D721Med (cell line): ENCODE results near the gene NUCB2.
A peak's percentile ranks its signal among the peaks of the same experiment; 100 is the strongest.

ENCODE experiments used
- DNase-seq: peaks from one replicate; pipeline ENCODE4 v3.0.0; 2011; ENCODE audit warnings: low spot score; ENCODE audit not compliant: insufficient read length
- FAIRE-seq: peaks from 2 replicates; lab custom pipeline; 2011; peaks lifted over from hg19 to GRCh38; lab: Jason Lieb, UNC
- TF ChIP-seq, protein P1 (sequence below): IDR thresholded peaks from 2 replicates; pipeline ENCODE4 v1.5.1; 2012; ENCODE audit warnings: mild to moderate bottlenecking, control low read depth; ENCODE audit not compliant: insufficient read depth; ENCODE audit errors: missing control alignments

NUCB2 gene

DNA sequence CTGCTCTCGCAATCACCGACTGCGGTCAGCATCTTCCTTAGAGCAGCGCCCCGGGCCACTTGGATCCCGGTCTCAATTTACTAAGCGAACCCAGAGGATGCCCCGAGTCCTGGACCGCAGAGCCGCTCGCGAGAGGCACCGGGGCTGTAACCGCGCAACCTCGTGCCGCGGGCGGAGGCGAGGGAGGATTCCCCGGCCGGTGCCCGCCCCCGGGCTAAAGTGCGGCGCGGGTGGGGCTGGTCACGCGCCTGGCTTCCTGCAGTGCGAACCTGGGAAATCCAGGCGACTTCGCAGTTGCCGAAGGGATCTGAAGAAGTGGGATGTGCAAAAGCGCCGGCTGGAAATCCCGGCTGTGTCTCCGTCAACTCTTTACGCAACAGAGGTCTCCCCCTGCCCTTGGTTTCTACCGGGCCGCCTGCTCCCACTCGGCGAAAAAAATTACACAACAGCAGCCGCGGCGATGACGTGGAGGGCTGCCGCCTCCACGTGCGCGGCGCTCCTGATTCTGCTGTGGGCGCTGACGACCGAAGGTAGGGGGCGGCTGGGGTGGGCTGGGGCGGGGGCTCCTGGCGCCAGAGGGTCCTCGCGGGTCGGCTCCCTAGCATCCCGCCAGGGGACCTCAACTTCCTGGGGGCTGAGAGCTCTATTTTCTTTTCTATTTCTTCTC lies 75.1 kb downstream of the NUCB2 start, which contains the start of gene NCR3LG1:
Gene NCR3LG1, plus strand, starts transcription at position 291 of the 667 bp plus-strand sequence. Its CDS starts 170 bp downstream, at position 461.
- TF ChIP-seq, protein P1, sequence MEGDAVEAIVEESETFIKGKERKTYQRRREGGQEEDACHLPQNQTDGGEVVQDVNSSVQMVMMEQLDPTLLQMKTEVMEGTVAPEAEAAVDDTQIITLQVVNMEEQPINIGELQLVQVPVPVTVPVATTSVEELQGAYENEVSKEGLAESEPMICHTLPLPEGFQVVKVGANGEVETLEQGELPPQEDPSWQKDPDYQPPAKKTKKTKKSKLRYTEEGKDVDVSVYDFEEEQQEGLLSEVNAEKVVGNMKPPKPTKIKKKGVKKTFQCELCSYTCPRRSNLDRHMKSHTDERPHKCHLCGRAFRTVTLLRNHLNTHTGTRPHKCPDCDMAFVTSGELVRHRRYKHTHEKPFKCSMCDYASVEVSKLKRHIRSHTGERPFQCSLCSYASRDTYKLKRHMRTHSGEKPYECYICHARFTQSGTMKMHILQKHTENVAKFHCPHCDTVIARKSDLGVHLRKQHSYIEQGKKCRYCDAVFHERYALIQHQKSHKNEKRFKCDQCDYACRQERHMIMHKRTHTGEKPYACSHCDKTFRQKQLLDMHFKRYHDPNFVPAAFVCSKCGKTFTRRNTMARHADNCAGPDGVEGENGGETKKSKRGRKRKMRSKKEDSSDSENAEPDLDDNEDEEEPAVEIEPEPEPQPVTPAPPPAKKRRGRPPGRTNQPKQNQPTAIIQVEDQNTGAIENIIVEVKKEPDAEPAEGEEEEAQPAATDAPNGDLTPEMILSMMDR, result no peak
- FAIRE-seq (no peak), DNase-seq (no peak)

DNA sequence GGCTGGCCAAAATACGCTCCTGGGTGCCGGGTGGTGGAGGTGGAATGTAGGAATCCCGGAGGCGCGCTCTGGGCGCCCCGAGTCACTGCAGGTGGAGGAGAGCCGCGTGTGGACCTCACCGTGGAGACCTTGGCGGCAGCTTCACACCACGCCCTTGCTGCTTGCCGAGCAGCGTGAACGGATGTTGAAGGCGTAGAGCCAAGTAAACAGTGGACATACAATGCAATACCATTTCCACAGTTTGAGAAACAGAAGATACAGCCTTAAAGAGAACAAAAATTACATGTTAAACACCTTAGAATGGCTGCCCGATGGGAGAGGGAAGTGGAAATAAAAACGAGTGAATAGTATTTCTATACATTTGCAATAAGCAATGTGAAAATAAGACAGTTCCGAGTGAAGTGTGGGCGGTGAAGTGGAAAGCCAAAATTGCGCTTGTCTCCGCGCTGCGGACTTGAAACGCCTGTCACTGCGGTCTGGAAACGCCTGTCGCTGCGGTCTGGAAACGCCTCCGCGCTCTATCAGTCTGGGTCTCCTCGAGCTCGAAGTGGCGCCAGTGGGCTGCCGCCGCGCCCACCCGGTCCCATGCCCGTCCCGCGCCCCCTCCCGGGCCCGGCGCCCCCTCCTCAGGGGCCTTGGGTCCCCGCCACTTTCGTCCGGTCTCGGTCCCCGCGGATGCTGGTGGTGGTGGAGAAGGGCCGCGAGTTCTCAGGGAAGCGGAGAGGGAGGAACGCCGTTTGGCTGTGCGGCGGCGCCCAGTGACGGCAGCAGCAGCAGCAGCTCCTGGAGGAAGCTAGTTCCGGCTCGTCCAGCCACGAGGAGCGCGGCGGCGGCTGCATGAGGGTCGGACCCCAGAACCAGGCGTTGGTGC lies 76.6 kb downstream of the NUCB2 start:
- TF ChIP-seq, protein P1, result no peak
- DNase-seq (peak; percentile 36), FAIRE-seq (no peak)

GRCh38 chr11:17353821-17354600 lies 77.5 kb downstream of the NUCB2 start:
- DNase-seq (no peak), FAIRE-seq (no peak)
- TF ChIP-seq, protein P1, result no peak

GRCh38 chr11:17354601-17354991 lies 78.1 kb downstream of the NUCB2 start:
- DNase-seq (no peak), FAIRE-seq (no peak)
- TF ChIP-seq, protein P1, result peak; percentile 73

DNA sequence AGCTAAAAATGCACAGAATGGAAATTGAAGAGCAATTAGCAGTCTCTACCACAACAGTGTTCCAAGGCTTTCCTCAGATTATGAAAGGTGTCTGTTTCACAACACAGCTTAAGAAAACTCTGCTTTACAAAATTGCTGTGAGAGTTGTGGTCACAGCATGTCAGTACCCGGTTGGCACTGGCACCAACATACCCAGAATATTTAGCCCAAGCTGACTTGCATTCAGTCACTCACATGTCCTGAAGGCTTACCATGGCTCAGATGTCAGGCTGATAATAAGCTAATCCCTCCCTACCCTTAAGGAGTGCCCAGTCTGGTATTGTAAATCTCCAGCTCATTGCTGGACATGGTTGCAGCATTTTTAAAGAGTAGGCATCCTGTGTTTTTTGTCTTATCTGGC lies 90.0 kb downstream of the NUCB2 start:
- FAIRE-seq, result no peak
- TF ChIP-seq, protein P1, result no peak
- no peak for DNase-seq

- FAIRE-seq (no peak), DNase-seq (no peak)
- TF ChIP-seq, protein P1, result no peak
Measured at GRCh38 chr11:17368551-17368950, 92.0 kb downstream of the NUCB2 start.
